KMS-11 (cell line): ENCODE results near the gene ATP1A4.
A peak's percentile ranks its signal among the peaks of the same experiment; 100 is the strongest.

Experiments used
- H2AFZ ChIP-seq: fragments of 200-600 bp; sonication (generic); 2 replicates; pipeline ENCODE4 v1.6.1; 2016; ENCODE audit warnings: antibody characterized with exemption, mixed run types, low read depth
- H3K27ac ChIP-seq: fragments of 200-600 bp; sonication (generic); 2 replicates; pipeline ENCODE4 v1.6.1; 2016; ENCODE audit warnings: mild to moderate bottlenecking, mixed run types
- H3K27me3 ChIP-seq: fragments of 200-600 bp; sonication (generic); 2 replicates; pipeline ENCODE4 v1.6.1; 2017; ENCODE audit warnings: mild to moderate bottlenecking, low read depth, mixed run types, moderate library complexity; ENCODE audit not compliant: insufficient read depth
- H3K36me3 ChIP-seq: fragments of 200-600 bp; sonication (generic); 2 replicates; pipeline ENCODE4 v1.6.1; 2017; ENCODE audit warnings: mild to moderate bottlenecking, mixed run types; ENCODE audit not compliant: insufficient read depth
- H3K4me1 ChIP-seq: fragments of 200-600 bp; sonication (generic); 2 replicates; pipeline ENCODE4 v1.6.1; 2016; ENCODE audit warnings: mild to moderate bottlenecking, low read depth, mixed run types; ENCODE audit not compliant: poor library complexity, severe bottlenecking
- H3K4me2 ChIP-seq: fragments of 200-600 bp; sonication (generic); 2 replicates; pipeline ENCODE4 v1.7.0; 2016; ENCODE audit warnings: mild to moderate bottlenecking, mixed run types
- H3K4me3 ChIP-seq: fragments of 200-600 bp; sonication (generic); IDR thresholded peaks from 2 replicates; pipeline ENCODE4 v1.6.1; 2017; ENCODE audit warnings: low read depth, low read length, mixed read lengths; ENCODE audit not compliant: insufficient read depth
- H3K79me2 ChIP-seq: fragments of 200-600 bp; sonication (generic); 2 replicates; pipeline ENCODE4 v1.6.1; 2016; ENCODE audit warnings: low read depth, mixed run types; ENCODE audit not compliant: insufficient read depth
- H3K9ac ChIP-seq: fragments of 200-600 bp; sonication (generic); 2 replicates; pipeline ENCODE4 v1.6.1; 2016; ENCODE audit warnings: mild to moderate bottlenecking, mixed run types
- H4K20me1 ChIP-seq: fragments of 200-600 bp; sonication (generic); 2 replicates; pipeline ENCODE4 v1.6.1; 2016; ENCODE audit warnings: mild to moderate bottlenecking, mixed run types; ENCODE audit not compliant: insufficient read depth
- CTCF ChIP-seq: fragments of 200-600 bp; sonication (generic); conservative IDR thresholded peaks from 2 replicates; pipeline ENCODE4 v1.6.1; 2017; ENCODE audit warnings: low read depth, mild to moderate bottlenecking, antibody characterized with exemption, low read length, moderate library complexity, mixed read lengths

ATP1A4 gene

DNA sequence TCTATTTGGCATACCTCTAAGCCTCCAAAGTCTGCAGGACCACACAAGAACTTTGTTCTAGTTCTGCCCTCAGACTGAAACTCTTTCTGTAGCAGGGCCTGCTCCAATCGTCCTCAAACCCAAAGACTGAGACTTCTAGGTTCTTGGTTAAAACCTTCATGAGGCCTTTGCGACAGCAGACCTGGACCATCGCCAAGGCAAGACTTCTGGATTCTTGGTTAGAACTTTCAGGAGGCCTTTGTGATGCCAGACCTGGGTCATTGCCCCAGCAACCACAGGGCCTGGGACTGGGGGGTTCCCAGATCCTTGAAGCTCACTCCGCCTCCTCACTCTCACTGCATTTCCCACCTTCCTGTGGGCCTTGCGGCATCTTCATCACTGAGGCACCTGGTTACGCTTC lies at the start of gene ATP1A4:
Gene ATP1A4 (plus strand): TSS at position 301 of the 400 bp plus-strand sequence. CDS start 438 bp downstream, outside the sequence.
- Histone ChIP-seq H3K27ac (no peak within 1 kb of the TSS), H3K4me2 (no peak within 1 kb of the TSS), H3K79me2 (no peaks in the 10 kb centered on the region), H3K36me3 (no peaks in the 10 kb centered on the region), H4K20me1 (no peaks in the 10 kb centered on the region), H2AFZ (no peak within 1 kb of the TSS), H3K4me1 (no peaks in the 10 kb centered on the region), H3K9ac (no peak within 1 kb of the TSS), H3K27me3 (no peaks in the 10 kb centered on the region), H3K4me3 (no peak within 1 kb of the TSS)
- no peak for TF ChIP-seq CTCF

- H3K27me3 ChIP-seq = no peaks in the 10 kb centered on the region
- H3K4me2 ChIP-seq = peak overlapping the region; percentile 62
Measured at GRCh38 chr1:160101717-160102522, 49.5 kb upstream of the ATP1A4 start.

GRCh38 chr1:160103658-160104408 lies 47.6 kb upstream of the ATP1A4 start:
- TF ChIP-seq CTCF = no peak
- no peak overlapping the region for H3K9ac ChIP-seq
- H3K27me3 ChIP-seq = no peaks in the 10 kb centered on the region
- H3K4me1 ChIP-seq = peaks cover 26% of the 10 kb centered on the region
- H3K79me2 ChIP-seq = no peaks in the 10 kb centered on the region
- H3K4me3 ChIP-seq = no peak overlapping the region
- H4K20me1 ChIP-seq = no peaks in the 10 kb centered on the region
- no peak overlapping the region for H2AFZ ChIP-seq
- H3K4me2 ChIP-seq = no peak overlapping the region
- no peak overlapping the region for H3K27ac ChIP-seq
- no peaks in the 10 kb centered on the region for H3K36me3 ChIP-seq

More at GRCh38 chr1:160101717-160102522, 49.5 kb upstream of the ATP1A4 start:
- H3K27ac ChIP-seq = no peak overlapping the region; the same call in 1 of the 2 replicates
- no peak for TF ChIP-seq CTCF
- peak overlapping the region; percentile 66; the same call in 1 of the 2 replicates for H3K9ac ChIP-seq
- peak overlapping the region; percentile 94 for H2AFZ ChIP-seq
- H3K79me2 ChIP-seq = peaks cover 12% of the 10 kb centered on the region; the same call in 1 of the 2 replicates
- H3K4me3 ChIP-seq = peak overlapping the region; percentile 83
- H3K36me3 ChIP-seq = no peaks in the 10 kb centered on the region
- H3K4me1 ChIP-seq = peaks cover 36% of the 10 kb centered on the region
- H4K20me1 ChIP-seq = no peaks in the 10 kb centered on the region

DNA sequence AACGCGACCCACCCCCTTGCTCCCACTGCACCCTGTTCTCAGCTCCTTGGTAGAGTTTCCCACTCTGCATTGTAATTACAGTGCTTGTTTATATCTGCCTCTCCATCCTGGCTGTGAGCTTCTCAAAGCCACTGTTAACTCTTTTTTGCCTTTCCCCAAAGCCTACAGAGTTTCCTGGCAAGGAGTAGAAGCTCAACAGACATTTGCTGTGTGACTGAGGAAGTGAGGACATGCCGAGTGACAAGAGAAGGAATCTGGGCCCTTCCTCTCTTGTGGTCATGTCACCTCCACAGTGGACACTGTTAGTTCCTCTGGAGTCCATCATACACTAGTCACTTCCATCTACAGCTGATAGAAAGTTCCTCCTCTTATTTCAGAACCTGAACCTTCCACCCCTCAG lies 46.9 kb upstream of the ATP1A4 start:
- Histone ChIP-seq H3K79me2 (no peaks in the 10 kb centered on the region), H3K27ac (no peak overlapping the region), H3K4me1 (peaks cover 20% of the 10 kb centered on the region), H3K4me2 (no peak overlapping the region), H3K27me3 (no peaks in the 10 kb centered on the region), H3K9ac (no peak overlapping the region), H2AFZ (no peak overlapping the region), H4K20me1 (no peaks in the 10 kb centered on the region), H3K36me3 (no peaks in the 10 kb centered on the region), H3K4me3 (no peak overlapping the region)
- no peak for TF ChIP-seq CTCF
